HL-60/S4 (cell line): ENCODE measurements around the gene PAQR5.

Experiments used
- in situ Hi-C: fragments of 300-500 bp; cut with MboI; formaldehyde crosslinking; loops from 2 replicates; pipeline ENCODE4 v1.14.3; 2022; ENCODE audit warnings: low sequenced_read_pairs

The PAQR5 gene

GRCh38 chr15:69389426-69389825, 90.7 kb downstream of the PAQR5 start:
- in situ Hi-C loops = no loop called here

GRCh38 chr15:69390575-69390974, 91.9 kb downstream of the PAQR5 start:
- in situ Hi-C loops = no loop called here

GRCh38 chr15:69391046-69391757, 92.5 kb downstream of the PAQR5 start:
- in situ Hi-C loops = no loop called here

- in situ Hi-C loops = no loop called here
Measured at GRCh38 chr15:69392352-69392751, 93.6 kb downstream of the PAQR5 start.

GRCh38 chr15:69393831-69394491, 95.2 kb downstream of the PAQR5 start:
- in situ Hi-C loops = no loop called here

- in situ Hi-C loops = no loop called here
Measured at GRCh38 chr15:69394556-69395282, 96.0 kb downstream of the PAQR5 start.

GRCh38 chr15:69395460-69395859, 96.7 kb downstream of the PAQR5 start:
- in situ Hi-C loops = no loop called here

GRCh38 chr15:69395991-69396390, 97.3 kb downstream of the PAQR5 start:
- in situ Hi-C loops = no loop called here

GRCh38 chr15:69398491-69398891, 99.8 kb downstream of the PAQR5 start:
- in situ Hi-C loops = no loop called here

- in situ Hi-C loops = loop anchor here (10.0 kb wide), 1 partner anchor 336 kb away; no protein-coding TSS in a partner anchor
Measured at GRCh38 chr15:69400850-69401249, 102.1 kb downstream of the PAQR5 start.

- in situ Hi-C loops = loop anchor here (10.0 kb wide), 1 partner anchor 338 kb away; no protein-coding TSS in a partner anchor
Measured at GRCh38 chr15:69402816-69403215, 104.1 kb downstream of the PAQR5 start.

GRCh38 chr15:69403594-69403993, 104.9 kb downstream of the PAQR5 start:
- in situ Hi-C loops = loop anchor here (10.0 kb wide), 1 partner anchor 339 kb away; no protein-coding TSS in a partner anchor

GRCh38 chr15:69405110-69405509, 106.4 kb downstream of the PAQR5 start:
- in situ Hi-C loops = loop anchor here (10.0 kb wide), 1 partner anchor 340 kb away; no protein-coding TSS in a partner anchor

GRCh38 chr15:69407719-69408400, 109.1 kb downstream of the PAQR5 start:
- in situ Hi-C loops = loop anchor here (10.0 kb wide), 1 partner anchor 343 kb away; no protein-coding TSS in a partner anchor

GRCh38 chr15:69408841-69409240, 110.1 kb downstream of the PAQR5 start:
- in situ Hi-C loops = loop anchor here (10.0 kb wide), 1 partner anchor 344 kb away; no protein-coding TSS in a partner anchor

- in situ Hi-C loops = no loop called here
Measured at GRCh38 chr15:69410248-69410874, 111.6 kb downstream of the PAQR5 start.

GRCh38 chr15:69412274-69412673, 113.6 kb downstream of the PAQR5 start:
- in situ Hi-C loops = no loop called here

- in situ Hi-C loops = no loop called here
Measured at GRCh38 chr15:69412701-69413100, 114.0 kb downstream of the PAQR5 start.

GRCh38 chr15:69413822-69414700, 115.3 kb downstream of the PAQR5 start, which contains the start of gene KIF23:
TSS of gene KIF23 (plus strand) at chr15:69414349. CDS start at chr15:69414466, 117 bp downstream.
- in situ Hi-C loops = no loop called here
